ENCODE data around the gene MBD3L1.
A peak's percentile ranks its signal among the peaks of the same experiment; 100 is the strongest.

The MBD3L1 gene

DNA sequence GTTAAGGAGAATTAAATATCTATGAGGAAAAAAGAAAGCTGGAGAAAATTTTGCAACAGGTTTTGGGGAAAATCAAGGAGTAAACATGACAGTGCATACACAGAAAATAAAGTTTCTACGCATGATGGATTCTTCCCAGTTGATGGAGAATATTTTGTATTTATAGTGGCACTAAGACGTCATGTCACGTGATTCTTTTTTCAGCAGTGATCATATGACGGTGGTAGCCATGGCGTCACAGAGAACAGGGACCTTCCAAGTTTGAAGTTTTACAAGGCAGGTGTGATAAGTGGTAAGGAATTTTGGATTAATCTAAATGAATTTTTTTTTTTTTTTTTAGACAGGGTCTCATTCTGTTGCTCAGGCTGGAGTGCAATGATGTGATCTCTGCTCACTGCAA is 8.5 kb downstream of the MBD3L1 start:
- Histone ChIP-seq H3K36me3 (ENCODE audit: insufficient read depth, insufficient read length, low read length) (no peaks in the 10 kb centered on the region), H3K4me3 (ENCODE audit: insufficient read length, low read depth) (no peak overlapping the region), H3K27me3 (ENCODE audit: insufficient read depth, insufficient read length) (no peaks in the 10 kb centered on the region), H3K9me3 (ENCODE audit: insufficient read depth, low read length) (no peaks in the 10 kb centered on the region), H3K9ac (ENCODE audit: insufficient read length, low read depth) (no peak overlapping the region), H3K4me1 (ENCODE audit: insufficient read depth, insufficient read length) (no peaks in the 10 kb centered on the region)
- no peak for DNase-seq (ENCODE audit: low read depth, low spot score)
- no peak for TF ChIP-seq ZNF274 (IDR thresholded peaks at IDR 0.05; ENCODE audit: low read depth, low read length)
- no peak for TF ChIP-seq YY1 (IDR thresholded peaks at IDR 0.05; ENCODE audit: insufficient read depth, insufficient read length)
- TF ChIP-seq SUZ12 (IDR thresholded peaks at IDR 0.05; ENCODE audit: extremely low read depth, insufficient read depth, insufficient read length): no peak

DNA sequence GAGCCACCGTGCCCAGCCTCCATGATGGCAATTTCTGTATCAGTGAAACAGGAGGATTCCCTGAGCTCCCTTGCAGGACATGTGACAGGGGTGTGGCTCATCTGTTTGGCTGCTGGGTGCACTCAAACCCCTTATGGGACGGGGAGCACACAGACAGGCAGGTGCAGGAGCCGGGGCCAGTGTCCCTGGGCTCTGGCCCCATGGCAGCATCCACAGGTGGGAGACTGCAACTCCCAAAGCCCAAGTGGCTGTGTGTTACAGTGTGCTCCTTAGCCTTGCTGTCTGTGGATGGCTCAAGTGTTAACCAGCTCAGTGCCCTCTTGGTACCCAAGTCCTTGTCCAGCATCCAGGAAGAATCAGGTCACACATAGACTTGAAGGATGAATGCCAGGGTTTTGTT is 14.6 kb downstream of the MBD3L1 start:
- DNase-seq (ENCODE audit: low read depth, low spot score): no peak
- H3K27me3 ChIP-seq (ENCODE audit: insufficient read depth, insufficient read length): no peaks in the 10 kb centered on the region
- H3K36me3 ChIP-seq (ENCODE audit: insufficient read depth, insufficient read length, low read length): no peaks in the 10 kb centered on the region

DNA sequence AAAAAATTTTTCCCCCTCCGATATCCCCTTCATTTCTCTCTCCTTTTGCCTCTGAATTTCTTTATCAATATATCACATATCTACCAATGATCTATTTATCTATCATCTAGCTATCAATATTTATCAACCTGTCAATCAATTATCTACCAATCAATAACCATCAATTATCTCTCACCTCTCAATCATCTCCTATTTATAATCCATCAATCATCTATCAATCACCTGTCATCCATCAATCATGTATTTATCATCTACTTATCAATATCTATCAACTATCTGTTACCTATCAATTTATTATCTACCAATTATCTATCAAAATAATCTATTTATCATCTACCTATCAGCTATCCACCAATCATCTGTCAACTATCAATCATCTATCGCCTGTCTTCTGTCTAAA is 17.1 kb downstream of the MBD3L1 start:
- Histone ChIP-seq H3K9ac (ENCODE audit: insufficient read length, low read depth) (no peak overlapping the region), H3K4me1 (ENCODE audit: insufficient read depth, insufficient read length) (no peaks in the 10 kb centered on the region), H3K36me3 (ENCODE audit: insufficient read depth, insufficient read length, low read length) (no peaks in the 10 kb centered on the region), H3K4me3 (ENCODE audit: insufficient read length, low read depth) (no peak overlapping the region), H3K9me3 (ENCODE audit: insufficient read depth, low read length) (no peaks in the 10 kb centered on the region), H3K27me3 (ENCODE audit: insufficient read depth, insufficient read length) (no peaks in the 10 kb centered on the region)
- no peak for DNase-seq (ENCODE audit: low read depth, low spot score)
- TF ChIP-seq YY1 (IDR thresholded peaks at IDR 0.05; ENCODE audit: insufficient read depth, insufficient read length) (no peak), SUZ12 (IDR thresholded peaks at IDR 0.05; ENCODE audit: extremely low read depth, insufficient read depth, insufficient read length) (no peak), ZNF274 (IDR thresholded peaks at IDR 0.05; ENCODE audit: low read depth, low read length) (no peak)

More for the DNA sequence above, 14.6 kb downstream of the MBD3L1 start:
- Histone ChIP-seq H3K4me3 (ENCODE audit: insufficient read length, low read depth) (no peak overlapping the region), H3K9me3 (ENCODE audit: insufficient read depth, low read length) (no peaks in the 10 kb centered on the region), H3K9ac (ENCODE audit: insufficient read length, low read depth) (no peak overlapping the region), H3K4me1 (ENCODE audit: insufficient read depth, insufficient read length) (no peaks in the 10 kb centered on the region)
- TF ChIP-seq ZNF274 (IDR thresholded peaks at IDR 0.05; ENCODE audit: low read depth, low read length) (no peak), YY1 (IDR thresholded peaks at IDR 0.05; ENCODE audit: insufficient read depth, insufficient read length) (no peak), SUZ12 (IDR thresholded peaks at IDR 0.05; ENCODE audit: extremely low read depth, insufficient read depth, insufficient read length) (no peak)

DNA sequence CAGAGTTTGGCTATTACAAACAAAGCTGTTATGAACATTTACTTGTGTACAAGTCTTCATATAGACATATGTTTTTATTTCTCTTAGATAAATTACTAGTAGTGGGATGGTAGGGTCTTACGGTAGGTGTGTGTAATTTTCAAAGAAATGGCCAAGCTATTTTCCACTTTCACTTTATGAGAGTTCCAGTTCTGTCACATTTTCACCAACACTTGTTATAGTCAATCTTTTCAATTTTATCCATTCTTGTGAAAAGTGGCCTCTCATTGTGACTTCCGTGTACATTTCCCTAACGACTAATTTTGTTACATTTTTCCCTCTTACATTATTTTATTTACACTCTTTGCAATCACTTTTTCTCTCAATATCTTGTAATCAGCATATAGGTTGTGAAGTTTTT is 18.3 kb downstream of the MBD3L1 start:
- Histone ChIP-seq H3K4me3 (ENCODE audit: insufficient read length, low read depth) (no peak overlapping the region), H3K9me3 (ENCODE audit: insufficient read depth, low read length) (no peaks in the 10 kb centered on the region), H3K4me1 (ENCODE audit: insufficient read depth, insufficient read length) (no peaks in the 10 kb centered on the region), H3K9ac (ENCODE audit: insufficient read length, low read depth) (no peak overlapping the region), H3K36me3 (ENCODE audit: insufficient read depth, insufficient read length, low read length) (no peaks in the 10 kb centered on the region), H3K27me3 (ENCODE audit: insufficient read depth, insufficient read length) (no peaks in the 10 kb centered on the region)
- no peak for TF ChIP-seq ZNF274 (IDR thresholded peaks at IDR 0.05; ENCODE audit: low read depth, low read length)
- no peak for TF ChIP-seq SUZ12 (IDR thresholded peaks at IDR 0.05; ENCODE audit: extremely low read depth, insufficient read depth, insufficient read length)
- TF ChIP-seq YY1 (IDR thresholded peaks at IDR 0.05; ENCODE audit: insufficient read depth, insufficient read length): no peak
- no peak for DNase-seq (ENCODE audit: low read depth, low spot score)

- TF ChIP-seq YY1 (IDR thresholded peaks at IDR 0.05; ENCODE audit: insufficient read depth, insufficient read length): no peak
- Histone ChIP-seq H3K4me1 (ENCODE audit: insufficient read depth, insufficient read length) (no peaks in the 10 kb centered on the region), H3K9ac (ENCODE audit: insufficient read length, low read depth) (no peak overlapping the region), H3K4me3 (ENCODE audit: insufficient read length, low read depth) (no peak overlapping the region), H3K27me3 (ENCODE audit: insufficient read depth, insufficient read length) (no peaks in the 10 kb centered on the region), H3K36me3 (ENCODE audit: insufficient read depth, insufficient read length, low read length) (no peaks in the 10 kb centered on the region), H3K9me3 (ENCODE audit: insufficient read depth, low read length) (no peaks in the 10 kb centered on the region)
- DNase-seq (ENCODE audit: low read depth, low spot score): no peak
Observed at GRCh38 chr19:8858260-8858659, 26.1 kb downstream of the MBD3L1 start.

DNA sequence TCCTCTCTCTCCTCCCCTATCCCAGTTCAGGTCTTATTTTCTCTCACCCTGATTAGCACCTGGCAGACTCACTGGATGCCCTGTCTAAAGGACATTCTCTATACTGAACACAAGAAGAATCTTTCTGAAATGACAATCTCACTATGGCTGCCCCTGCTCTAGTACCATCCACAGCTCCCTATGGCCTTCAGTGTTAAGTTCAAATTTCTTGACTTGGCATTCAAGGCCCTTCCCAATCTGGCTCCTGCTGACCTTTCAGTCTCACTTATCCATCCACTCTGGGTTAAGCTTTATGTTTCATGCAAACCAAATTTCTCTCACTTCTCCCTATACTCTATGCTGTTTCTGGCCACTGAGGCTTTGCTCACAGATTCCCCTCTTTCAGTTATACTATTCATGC is 34.2 kb downstream of the MBD3L1 start:
- H3K4me1 ChIP-seq (ENCODE audit: insufficient read depth, insufficient read length): no peaks in the 10 kb centered on the region
- DNase-seq (ENCODE audit: low read depth, low spot score): no peak
- no peak overlapping the region for H3K4me3 ChIP-seq (ENCODE audit: insufficient read length, low read depth)
- H3K9me3 ChIP-seq (ENCODE audit: insufficient read depth, low read length): no peaks in the 10 kb centered on the region
- peaks cover 31% of the 10 kb centered on the region for H3K27me3 ChIP-seq (ENCODE audit: insufficient read depth, insufficient read length)
- TF ChIP-seq SUZ12 (IDR thresholded peaks at IDR 0.05; ENCODE audit: extremely low read depth, insufficient read depth, insufficient read length): no peak
- no peak for TF ChIP-seq YY1 (IDR thresholded peaks at IDR 0.05; ENCODE audit: insufficient read depth, insufficient read length)
- TF ChIP-seq ZNF274 (IDR thresholded peaks at IDR 0.05; ENCODE audit: low read depth, low read length): no peak
- no peaks in the 10 kb centered on the region for H3K36me3 ChIP-seq (ENCODE audit: insufficient read depth, insufficient read length, low read length)
- H3K9ac ChIP-seq (ENCODE audit: insufficient read length, low read depth): no peak overlapping the region

DNA sequence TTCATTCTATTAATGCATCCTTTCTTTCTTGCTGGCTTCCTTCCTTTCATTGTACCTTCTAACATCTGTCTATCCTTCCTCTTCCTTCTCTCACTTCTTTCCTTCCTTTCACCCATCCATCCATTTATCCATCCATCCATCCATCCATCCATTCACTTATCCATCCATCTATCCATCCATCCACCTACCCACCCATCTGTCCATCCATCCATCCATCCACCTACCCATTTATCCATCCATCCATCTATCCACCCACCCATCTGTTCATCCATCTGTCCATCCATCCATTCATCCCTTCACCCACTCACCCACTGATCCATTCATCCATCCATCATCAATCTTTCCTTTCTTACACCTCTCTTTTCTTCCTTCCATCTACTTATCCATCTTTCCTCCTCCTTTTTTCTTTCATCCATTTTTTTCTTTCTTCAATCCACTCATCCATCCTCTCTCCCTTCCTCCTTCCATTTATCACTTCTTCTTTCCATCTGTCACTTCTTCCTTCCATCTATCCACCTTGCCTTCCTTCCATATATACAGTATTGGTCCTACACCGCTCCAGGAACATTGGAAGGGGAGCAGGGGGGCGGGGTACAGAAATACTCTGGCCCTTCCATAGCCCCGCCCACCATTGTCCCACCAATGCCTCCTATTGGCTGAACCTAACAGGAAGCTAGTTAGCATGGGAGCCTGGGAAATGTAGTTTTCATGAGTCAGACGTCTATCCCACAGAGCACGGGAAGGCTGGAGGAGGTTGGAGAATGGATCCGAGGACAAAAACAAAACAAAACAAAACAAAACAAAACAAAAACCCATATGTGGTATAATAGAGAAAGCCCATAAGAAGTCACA is 45.9 kb downstream of the MBD3L1 start:
- DNase-seq (ENCODE audit: low read depth, low spot score): peak; percentile 63

More for the DNA sequence above, 45.9 kb downstream of the MBD3L1 start:
- peaks cover 8% of the 10 kb centered on the region for H3K9me3 ChIP-seq (ENCODE audit: insufficient read depth, low read length)
- H3K4me3 ChIP-seq (ENCODE audit: insufficient read length, low read depth): no peak overlapping the region
- H3K27me3 ChIP-seq (ENCODE audit: insufficient read depth, insufficient read length): no peaks in the 10 kb centered on the region
- H3K4me1 ChIP-seq (ENCODE audit: insufficient read depth, insufficient read length): no peaks in the 10 kb centered on the region
- no peak overlapping the region for H3K9ac ChIP-seq (ENCODE audit: insufficient read length, low read depth)
- no peaks in the 10 kb centered on the region for H3K36me3 ChIP-seq (ENCODE audit: insufficient read depth, insufficient read length, low read length)
- TF ChIP-seq YY1 (IDR thresholded peaks at IDR 0.05; ENCODE audit: insufficient read depth, insufficient read length) (no peak), SUZ12 (IDR thresholded peaks at IDR 0.05; ENCODE audit: extremely low read depth, insufficient read depth, insufficient read length) (no peak), ZNF274 (IDR thresholded peaks at IDR 0.05; ENCODE audit: low read depth, low read length) (no peak)

Measured in NT2/D1 (cell line).